NCI-H748 treated with DMSO at 0.1 percent for 48 hours (cell line): ENCODE data around the gene JDP2.

Experiments
- DNase-seq: peaks from one replicate; lab custom pipeline; 2025; lab: John Stamatoyannopoulos, UW

Gene JDP2

DNA sequence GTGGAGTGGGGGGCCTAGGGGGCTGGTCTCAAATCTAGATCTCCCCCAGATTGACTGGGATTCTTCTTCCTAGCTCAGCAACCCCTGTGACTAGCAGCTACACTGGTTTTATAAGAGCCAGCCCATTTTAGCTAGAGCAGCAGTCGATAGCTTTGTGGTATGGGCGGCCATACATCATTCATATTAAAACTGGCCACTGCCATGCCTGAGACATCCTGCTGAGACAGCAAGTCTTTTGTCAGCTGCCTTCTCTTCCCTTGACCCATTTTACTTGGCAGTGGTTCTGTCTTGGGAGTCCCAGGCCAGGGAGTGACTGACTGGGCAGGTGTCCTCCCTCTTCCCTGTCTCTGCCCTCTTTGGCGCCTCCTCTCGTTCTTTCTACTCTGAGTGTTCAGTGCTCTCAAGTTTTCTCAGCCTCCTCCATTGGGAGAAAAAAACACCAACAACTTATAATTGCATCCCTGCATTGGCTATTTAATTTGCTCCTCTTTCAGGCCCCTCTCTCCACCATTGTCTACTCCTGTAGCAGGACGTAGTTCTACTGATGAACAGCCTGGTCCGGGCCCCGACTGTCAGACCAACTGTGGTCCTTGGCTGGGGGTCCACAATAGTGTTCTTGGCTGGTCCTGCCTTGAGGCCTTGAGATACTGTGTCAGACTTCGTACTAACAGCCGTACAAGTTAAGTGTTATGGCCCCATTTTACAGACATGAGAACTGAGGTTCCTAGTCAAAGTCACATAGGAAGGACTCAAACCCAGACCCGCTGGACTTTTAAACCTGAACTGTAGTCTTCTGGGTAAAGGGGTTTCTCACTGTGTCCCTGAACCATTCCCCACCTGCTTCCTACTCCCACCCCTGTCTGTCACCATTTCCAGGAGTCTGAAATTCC, 18.3 kb upstream of the JDP2 start:
- DNase-seq, result no peak

DNA sequence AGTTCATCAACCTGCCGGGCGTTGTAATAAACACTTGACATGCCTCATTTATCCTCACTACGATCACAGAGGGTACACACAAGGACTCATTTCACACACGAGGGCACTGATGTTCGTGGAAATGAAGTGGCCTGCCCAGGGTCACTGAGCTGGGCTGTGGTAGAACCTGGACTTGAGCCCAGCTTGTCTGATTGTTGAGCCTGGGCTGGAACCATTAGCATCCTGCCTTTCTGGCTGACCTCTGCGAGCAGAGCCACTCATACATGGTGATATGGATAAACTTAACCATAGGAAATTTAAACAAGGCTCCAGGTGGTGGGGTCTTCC, 16.6 kb upstream of the JDP2 start:
- no peak for DNase-seq

DNA sequence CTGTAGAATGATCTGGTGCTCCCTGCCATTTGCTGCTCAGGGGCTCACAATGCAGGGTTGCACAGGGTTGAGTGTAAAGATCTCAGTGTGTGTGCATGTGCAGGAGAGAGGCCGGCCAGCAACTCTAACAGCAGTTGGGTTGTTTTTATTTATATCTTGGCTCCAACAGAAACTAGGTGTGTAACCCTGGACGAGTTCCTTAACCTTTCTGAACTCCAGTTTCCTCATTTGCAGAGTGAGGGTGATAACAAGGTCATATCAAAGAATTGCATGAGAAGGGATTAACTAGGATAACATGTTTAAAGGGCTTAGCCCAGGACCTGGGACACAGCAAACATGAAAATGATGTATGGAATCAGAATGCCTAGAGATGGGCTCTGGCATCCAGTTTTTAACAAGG, 14.8 kb upstream of the JDP2 start:
- DNase-seq, result no peak

DNA sequence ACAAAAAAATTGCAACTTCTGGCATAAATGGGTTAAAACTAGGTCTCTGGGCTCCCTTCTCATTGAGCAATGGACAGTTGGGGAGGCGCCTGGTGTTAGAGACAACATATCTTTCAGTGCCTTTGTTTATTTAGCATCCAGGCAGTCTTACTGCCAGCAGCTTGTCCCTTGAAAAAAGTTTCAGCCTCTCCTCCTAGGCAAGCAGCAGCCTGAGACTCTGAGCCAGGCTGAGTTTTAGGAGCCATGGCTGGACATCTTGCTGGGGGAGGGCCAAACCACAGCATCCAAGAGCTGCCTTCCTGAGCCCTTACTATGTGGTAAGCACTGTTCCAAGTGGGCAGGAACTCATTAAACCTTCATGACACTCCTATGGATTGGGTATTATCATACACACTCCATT, 10.1 kb upstream of the JDP2 start:
- DNase-seq, result no peak

DNA sequence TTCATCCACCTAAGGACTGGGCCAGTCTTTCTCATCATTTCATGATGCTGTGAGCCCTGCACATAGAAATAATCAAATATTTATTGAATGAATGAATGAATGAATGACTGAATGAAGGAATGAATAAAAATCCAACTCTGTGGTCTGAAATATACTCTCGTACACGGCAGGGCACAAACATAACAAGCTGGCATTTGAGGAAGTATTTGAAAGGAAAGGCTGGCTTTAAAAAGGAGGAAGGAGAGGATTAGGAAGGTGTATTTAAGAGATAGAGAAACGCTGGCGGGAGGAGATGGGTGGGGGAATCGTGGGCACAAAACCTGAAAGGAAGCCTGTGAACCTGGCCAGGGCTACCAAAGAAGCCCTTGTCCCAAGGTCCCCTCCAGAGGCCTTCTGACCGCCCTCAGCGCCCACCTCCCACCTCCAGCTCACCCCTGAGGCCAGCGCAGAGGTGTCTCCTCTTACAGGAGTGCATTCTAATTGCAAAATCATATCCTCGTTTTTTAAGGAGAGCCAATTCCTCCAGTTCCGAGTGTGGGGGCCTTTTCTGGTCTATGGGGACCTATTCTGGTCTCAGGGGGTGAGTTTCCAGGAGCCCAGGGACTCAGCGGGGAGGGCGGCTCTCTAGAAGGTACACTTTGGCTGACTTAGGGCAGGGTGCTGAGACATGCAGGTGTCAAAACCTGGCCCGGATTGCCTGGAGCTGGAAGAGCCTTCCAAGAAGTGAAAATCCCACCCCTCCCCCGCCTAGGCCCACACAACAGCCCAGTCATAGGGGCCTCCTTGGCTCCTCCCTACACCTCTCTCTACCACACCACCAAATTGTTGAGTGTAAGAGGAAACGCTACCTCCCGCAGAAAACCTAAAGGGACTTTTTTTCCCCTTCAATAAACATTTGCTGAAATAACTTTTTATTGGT, 8.7 kb upstream of the JDP2 start:
- DNase-seq, result no peak

DNA sequence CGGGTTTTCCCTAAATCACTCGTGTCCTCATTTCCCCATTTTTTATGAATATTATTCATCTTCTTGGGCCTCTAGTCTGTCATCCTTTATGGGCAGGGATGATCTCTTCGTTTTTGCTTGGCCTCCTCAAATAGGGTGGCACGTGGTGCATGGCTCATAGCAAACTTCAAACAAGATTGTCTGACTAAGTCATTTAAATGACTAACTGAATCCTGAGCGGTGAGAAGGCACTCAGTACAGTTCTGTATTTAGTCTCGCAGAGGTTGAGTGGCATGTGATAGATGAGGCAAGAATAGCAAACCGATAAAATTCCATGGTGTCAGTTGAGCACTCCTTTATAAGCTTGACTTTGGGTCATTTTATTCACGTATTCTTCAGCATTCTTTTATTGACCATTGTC, 5.7 kb upstream of the JDP2 start:
- DNase-seq, result no peak

DNA sequence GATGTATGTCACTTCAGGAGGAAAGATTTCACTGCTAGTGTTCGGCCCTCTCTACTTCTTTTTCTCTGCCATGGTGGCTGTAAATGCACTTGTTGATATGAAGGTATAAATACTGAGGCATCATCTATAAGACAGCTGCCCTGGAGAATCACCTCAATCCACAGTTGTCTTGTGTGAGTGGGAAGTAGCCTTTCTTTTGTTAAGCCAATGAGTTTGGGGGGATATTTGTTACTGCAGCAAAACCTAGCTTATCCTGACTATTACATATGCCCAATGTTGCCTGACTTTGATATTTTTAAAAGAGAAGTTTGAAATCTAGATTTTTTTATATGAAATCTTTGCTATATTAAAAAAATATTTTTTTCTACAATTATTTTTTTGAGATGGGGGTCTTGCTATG, 3.3 kb upstream of the JDP2 start:
- no peak for DNase-seq

DNA sequence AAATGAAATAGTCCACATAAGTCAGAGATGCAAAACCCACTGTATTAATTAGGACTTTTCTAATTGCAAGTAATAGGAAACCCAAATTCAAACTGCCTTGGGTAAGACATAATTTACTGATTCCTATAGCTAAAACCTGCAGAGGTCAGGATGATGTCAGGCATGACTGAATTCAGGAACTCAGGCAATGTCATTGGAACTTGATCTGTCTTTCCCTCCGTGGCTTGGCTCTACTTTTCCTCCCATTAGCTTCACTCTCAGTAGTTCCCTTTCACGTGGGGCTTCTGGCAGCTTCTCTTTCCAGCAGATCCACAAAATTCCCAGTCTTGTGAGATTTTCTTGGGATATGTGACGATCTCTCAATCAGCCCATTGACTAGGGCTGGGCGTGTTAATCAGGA, 2.4 kb upstream of the JDP2 start:
- DNase-seq, result no peak

DNA sequence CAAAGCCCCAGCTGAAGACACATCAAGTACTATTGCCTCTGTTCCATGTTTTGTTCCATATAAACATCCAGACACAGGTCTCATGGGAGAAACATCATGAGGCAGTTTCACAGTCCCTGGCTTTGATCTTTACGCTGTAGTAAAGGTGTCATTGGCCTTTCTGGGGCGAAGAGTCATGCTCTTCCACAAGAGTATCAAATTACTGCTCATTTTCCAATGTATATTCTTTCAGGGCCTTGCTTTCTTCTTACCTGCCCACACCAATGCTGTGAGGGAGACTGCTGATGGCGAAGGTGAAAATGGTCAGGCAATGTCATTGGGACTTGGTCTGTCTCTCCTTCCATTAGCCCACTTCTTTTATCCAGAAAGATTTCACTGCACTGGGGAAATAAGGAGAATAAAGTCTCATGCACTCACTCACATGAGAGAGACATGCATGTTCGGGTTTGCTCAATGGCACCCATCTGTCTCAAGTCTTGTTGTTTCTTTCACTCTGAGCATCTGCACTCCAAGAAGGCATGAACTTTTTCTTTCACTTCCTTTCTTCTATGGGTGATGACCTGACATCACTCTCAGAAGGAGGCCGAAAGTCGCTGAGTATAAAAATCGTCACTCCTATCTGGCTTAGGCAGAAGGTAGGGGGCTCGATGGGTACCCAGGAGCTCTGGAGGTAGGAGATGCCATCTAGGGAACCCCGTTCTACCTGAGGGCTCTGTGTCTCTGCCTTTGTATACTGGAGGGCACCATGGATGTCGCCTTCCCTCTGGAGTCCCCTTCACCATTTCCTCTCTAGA, 1.3 kb upstream of the JDP2 start:
- no peak for DNase-seq

DNA sequence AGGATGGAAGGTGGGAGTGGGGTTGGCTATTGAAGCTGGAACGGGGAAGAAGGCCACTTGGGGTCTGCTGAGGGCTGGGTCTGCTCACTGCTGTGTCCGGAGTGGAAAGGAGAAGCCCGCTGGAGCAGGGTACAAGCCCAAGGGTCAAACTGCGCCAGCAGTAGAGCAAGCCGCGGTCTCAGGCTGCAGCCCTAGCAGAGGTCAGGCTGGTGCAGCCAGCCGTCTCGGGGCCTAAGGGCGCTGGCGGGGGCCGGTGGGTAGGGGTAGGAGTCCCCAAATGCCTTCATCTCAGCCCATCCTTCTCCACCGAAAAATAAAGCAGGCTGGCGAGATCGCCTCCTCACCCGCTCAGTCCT, 718 bp upstream of the JDP2 start:
- DNase-seq, result no peak

DNA sequence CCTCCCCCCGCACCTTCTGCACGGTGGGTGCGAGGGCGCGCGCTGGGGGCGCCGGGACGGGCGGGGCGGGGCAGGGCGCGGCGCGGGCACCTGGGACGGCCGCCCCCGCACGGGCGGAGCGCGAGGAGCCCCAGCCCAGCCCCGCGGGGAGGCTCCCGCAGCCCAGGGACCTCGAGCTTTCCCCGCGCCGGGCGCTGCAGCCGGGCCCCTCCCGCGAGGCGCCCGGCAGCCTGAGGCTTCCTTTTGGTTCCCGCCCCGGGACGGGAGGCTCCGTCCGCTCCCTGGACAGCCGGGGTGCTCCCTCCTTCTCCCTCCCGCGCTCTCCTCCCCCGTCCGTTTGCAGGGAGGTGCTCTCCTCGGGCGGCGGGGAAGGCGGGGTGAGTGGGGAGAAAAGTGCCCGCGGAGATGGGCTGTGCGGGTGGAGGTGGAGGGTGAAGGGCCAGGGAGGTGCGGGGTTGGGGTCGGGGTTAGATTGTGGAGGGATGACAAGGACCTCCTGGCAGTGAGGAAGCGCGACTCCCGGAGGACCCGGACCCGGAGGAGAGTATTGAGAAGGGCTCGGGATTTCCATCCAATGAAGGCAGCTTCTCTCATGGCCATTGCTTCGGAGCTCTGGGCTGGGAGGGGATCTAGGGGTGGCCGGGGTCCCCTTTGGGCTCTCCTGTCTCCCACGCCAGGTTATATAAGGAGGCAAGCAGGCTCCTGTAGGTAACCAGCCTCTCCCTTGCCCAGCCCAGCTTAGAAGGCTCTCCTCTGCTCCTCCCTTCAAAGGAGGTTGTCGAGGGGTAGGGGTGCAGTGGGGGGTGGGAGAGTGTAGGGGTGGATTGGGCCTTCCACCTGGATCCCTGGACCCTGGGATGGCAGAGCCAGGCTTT, 645 bp downstream of the JDP2 start:
- no peak for DNase-seq

DNA sequence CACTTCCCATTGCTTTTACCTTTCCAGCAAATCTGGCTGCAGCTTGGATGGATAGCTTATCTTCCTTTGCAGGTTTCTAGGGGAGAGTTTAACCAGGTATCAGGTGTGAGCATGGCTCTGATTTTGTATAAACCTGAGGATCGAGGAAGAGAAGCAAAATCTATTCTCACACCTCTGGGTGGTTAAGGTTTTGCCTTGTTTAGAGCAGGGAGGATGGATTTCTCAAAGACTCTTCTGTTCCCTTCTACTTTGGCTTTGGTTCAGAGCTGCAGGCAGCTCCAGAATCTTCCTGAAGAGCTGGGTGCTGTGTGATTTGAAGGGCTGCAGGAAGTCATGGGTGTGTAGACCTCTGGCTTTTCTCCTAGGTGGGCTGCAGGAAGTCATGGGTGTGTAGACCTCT, 1.7 kb downstream of the JDP2 start:
- no peak for DNase-seq

DNA sequence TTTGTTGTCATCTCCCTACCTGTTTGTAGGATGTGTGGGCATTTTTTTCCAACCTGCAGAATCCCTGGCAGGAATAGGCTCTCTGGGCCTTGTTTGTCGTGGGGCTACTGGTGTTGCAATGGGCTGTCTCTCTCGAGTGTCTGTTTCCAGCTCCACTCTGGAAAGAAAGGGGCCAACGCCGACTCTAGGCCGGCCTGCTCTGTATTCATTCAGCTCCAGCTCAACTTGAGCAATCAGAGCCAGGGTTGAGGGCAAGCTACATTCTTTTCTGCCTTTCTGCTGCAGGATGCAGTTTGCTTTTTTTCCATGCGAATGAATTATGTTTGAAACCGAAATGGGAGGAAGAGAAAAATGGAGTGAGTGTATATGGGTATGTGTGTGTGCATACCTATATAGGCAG, 2.3 kb downstream of the JDP2 start:
- DNase-seq, result no peak

DNA sequence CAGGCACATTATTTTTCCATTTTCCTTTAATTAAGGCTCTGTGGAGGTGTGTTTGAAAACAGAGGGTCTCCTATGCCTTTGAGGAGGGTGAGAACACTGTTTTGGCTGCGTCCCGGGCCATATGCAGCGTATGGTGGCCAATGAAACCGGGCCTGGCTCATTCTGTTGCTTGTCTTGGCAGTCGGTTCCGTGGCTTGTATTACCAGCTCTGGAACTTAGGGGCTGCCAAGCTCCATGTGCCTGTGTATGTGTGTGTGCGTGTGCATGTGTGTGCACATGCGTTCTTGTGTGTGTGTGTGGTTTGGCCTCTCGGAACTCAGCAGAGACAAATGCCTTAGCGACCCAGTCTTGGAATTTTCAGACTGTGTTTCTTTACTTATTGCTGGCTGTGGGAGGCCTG, 2.7 kb downstream of the JDP2 start:
- no peak for DNase-seq

DNA sequence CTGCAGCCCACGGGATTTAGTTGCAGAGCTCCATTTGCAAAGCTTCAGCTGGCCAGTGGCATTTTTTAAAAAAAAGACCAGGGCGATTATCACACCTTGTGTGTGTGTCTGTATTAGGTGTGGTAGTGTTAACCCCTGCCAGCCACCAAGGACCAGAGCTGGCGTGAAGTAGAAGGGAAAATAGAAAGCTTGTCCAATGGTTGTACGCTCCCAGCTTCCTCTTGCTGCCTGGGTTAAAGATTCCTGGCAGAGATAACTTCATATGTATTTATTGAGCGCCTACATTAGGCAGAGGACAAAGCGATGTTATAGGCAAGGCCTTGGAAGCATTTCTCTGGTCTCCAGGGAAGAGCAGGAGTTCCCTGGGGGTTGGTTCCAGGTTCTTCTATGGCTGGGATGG, 3.2 kb downstream of the JDP2 start:
- DNase-seq, result no peak

DNA sequence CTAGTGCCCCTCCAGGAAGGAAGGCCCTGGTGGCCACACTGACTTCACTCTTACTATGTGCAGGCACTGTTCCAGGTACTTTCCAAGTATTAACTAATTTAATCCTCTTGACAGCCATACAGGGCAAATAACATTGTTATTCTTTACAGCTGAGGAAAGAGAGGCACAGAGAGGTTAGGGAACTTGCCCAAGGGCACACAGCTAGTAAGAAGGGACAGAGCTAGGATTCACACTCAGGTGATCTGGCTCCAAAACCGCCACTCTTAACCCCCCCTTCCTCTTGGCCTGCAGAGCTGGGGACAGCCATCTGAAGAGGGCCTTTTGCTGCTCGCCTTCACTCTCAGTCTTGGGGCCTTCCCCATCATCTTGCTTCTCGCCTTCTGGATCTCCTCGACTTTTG, 4.0 kb downstream of the JDP2 start:
- no peak for DNase-seq

DNA sequence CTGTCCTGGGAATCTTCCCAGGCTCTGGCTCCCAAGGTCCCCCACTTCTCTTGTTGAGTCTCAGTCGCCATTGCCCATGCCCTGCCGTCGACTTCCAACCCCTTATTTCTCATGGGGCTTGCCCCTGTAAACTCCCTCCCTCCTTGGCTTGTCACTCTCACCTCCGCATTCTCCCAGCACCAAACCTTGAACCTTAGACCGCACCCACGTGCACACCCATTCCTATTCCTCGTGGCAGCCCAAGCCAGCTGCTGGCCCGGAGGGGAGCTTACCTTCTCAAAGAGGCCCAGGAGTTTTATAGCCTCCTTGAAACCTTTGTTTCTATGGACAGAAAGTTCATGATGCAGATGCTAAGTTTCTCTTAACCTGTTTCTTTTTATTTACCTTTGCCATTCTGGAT, 4.6 kb downstream of the JDP2 start:
- no peak for DNase-seq

DNA sequence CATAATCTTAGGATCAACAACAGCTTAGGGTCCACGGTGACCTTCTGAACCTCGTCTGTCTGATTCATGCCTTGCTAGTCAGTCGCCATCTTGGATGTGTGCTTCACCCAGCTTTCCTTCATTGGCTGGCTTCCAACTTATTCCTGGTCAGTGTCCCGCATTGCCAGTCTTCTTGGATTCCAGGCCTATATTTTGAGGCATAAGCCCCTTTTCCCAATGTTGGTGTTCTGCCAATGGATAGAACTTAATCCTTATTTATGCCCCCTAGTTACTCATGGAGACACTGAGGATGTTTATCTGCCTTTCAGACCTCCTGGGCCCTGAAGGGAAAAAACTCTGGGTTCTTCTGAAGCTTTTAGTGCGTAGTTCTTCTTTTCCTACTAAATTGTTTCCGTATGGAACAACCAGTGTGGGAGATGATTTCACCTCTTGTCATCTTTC, 5.8 kb downstream of the JDP2 start:
- DNase-seq, result no peak

DNA sequence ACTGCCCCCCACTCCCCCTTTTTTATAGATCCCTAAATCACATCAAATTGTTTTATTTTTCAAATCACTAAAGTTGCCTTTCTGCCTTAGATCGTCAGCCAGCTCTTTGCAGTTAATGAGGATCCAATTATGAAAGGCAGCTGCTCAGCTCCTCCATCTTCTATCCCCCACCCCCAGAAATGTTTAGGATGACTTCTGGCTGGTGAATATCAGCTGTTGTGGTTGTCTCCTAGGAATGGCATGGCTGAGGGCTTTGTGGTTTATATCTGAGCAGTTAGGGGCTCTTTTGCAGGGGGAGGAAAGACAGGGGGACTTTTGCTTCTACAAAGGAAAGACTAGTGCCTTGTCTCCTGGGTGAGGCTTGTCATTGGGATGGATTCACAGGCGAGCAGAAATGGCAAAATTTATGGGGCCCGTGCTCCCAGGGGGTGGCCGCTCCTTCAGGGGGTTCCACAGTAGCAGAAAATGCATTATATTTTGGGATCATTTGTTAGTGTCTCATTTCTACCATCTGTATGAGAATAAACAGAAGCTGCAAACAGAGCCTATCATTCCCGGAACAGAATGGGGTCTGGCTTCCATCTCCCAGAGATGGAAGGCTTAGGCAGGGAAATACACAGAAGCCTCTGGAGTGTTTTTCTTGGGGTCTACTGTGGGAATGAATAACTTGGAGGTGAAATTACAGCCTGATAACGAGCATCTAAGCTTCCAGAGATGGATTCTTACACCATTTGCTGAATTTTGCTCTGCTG, 6.5 kb downstream of the JDP2 start:
- DNase-seq, result no peak

DNA sequence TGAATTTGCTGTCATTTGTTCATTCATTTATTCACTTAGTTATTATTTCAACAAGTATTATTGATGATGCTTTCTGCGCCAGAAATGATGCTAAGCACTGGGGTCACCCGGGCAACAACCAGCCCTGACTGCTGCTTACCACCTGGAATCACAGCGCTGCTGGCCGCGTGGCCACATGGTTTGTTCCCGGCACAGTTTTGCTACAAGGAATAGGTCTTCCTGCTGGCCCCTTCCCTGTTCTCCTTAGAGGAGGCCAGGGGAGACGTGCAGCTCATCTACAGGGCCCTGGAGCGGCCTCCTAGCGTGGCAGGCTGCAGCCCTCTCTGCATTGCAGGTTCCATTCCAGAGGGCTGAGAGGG, 7.0 kb downstream of the JDP2 start:
- no peak for DNase-seq

DNA sequence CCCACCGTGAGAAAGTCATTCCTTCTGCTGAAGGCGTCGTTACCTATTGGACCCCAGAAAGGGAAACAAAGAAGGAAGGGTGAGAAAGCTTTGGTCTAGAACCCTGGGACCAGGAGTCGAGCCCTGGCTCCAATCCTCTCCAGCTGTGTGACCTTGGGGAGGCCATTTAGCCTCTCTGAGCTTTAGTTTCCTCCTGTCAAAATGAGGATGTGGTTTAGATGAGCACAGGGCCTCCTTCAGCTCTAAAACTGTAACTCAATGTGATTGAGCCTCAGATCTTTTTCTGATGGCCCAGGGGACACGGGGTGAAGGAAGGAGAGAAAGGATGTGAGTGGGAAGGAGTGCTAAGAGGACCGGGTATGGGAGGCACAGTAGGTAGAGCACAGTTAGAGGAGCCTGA, 7.7 kb downstream of the JDP2 start:
- no peak for DNase-seq
